ENCODE measurements around the gene PDXK. TPM values are rescaled to one million over a fixed set of nuclear protein-coding genes. Genes with fewer than 3 reads are reported as not detected.
A peak's percentile ranks its signal among the peaks of the same experiment; 100 is the strongest.

Gene PDXK
- total RNA-seq, 1 donor from 2014 or later = 63.8 TPM

GRCh38 chr21:43775190-43775589, 56.3 kb downstream of the PDXK start:
- peaks cover 4% of the 10 kb centered on the region for H3K9me3 Mint-ChIP-seq (ENCODE audit: unreplicated experiment)
- TF ChIP-seq CTCF (IDR thresholded peaks at IDR 0.05; ENCODE audit: partially characterized antibody, unreplicated experiment) = no peak
- H3K36me3 Mint-ChIP-seq (ENCODE audit: unreplicated experiment) = peaks cover 5% of the 10 kb centered on the region
- peak overlapping the region; percentile 80 for H3K27ac Mint-ChIP-seq (ENCODE audit: unreplicated experiment)
- H3K4me1 Mint-ChIP-seq (ENCODE audit: low read depth, unreplicated experiment) = peaks cover 19% of the 10 kb centered on the region
- DNase-seq = no peak
- peaks cover 10% of the 10 kb centered on the region for H3K27me3 Mint-ChIP-seq (ENCODE audit: unreplicated experiment)
- peak overlapping the region; percentile 92 for H3K4me3 Mint-ChIP-seq (ENCODE audit: unreplicated experiment)

DNA sequence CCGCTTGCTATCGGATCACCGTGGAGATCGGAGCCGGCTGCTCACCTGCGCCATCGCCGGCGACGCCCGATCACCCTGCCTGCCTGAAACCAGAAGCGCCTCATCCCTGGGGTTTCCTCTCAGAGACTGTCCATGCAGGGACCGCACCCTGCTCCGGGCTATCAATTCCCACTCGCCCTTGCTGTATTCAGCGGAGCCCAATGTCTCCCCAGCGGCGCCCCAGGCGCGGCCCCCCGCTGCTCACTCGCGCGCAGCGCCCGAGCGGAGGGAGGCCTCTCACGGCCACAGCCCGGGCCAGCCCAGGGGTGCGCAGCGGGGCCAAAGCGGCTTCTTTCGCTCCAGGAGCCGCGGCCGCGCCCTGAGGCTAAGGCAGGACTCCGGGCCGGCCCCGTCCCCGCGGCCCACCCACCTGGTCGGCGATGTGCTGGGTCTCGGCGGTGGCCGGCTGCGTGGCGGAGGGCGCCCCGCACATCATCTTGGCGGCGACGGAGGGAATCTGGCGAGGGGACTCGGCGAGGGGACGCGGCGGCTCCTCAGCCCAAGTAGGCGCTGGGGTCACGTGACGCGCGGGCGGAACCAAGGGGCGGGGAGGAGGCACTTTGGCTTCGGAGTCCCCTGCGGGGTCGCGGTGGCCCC, 57.0 kb downstream of the PDXK start, which contains the start of gene CSTB:
Gene CSTB (minus strand): TSS at position 514 of the 636 bp plus-strand sequence. CDS start 39 bp downstream, at position 475.
- peak; percentile 93 for DNase-seq
- Mint-ChIP-seq H3K4me3 (ENCODE audit: unreplicated experiment) (peak within 1 kb of the TSS; percentile 92), H3K27me3 (ENCODE audit: unreplicated experiment) (peaks cover 10% of the 10 kb centered on the region), H3K9me3 (ENCODE audit: unreplicated experiment) (peaks cover 4% of the 10 kb centered on the region), H3K27ac (ENCODE audit: unreplicated experiment) (peak within 1 kb of the TSS; percentile 80), H3K4me1 (ENCODE audit: low read depth, unreplicated experiment) (peaks cover 19% of the 10 kb centered on the region), H3K36me3 (ENCODE audit: unreplicated experiment) (peaks cover 5% of the 10 kb centered on the region)
- TF ChIP-seq CTCF (IDR thresholded peaks at IDR 0.05; ENCODE audit: partially characterized antibody, unreplicated experiment) = no peak

DNA sequence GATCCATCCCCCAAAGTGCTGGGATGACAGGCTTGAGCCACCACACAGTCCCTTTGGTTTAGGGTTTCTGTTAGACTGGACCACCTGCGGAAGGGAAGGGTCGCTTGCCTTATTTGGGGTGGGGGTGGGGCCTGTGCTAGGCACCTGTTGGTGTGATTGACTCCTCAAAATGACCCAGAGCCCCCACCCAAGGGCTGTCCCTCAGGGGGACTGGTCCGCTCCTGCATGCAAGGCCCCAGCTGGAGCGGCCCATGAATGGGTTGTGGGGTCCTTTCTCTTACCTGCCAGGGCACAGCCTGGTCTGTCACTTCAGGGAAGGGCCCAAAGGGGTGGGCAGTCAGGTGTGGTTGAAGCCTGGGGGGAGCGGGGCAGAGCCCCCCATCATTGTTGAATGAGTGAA, 59.0 kb downstream of the PDXK start:
- Mint-ChIP-seq H3K9me3 (ENCODE audit: unreplicated experiment) (peaks cover 2% of the 10 kb centered on the region), H3K27me3 (ENCODE audit: unreplicated experiment) (peaks cover 8% of the 10 kb centered on the region), H3K27ac (ENCODE audit: unreplicated experiment) (no peak overlapping the region), H3K4me3 (ENCODE audit: unreplicated experiment) (peak overlapping the region; percentile 55), H3K36me3 (ENCODE audit: unreplicated experiment) (no peaks in the 10 kb centered on the region), H3K4me1 (ENCODE audit: low read depth, unreplicated experiment) (peaks cover 11% of the 10 kb centered on the region)
- no peak for DNase-seq
- TF ChIP-seq CTCF (IDR thresholded peaks at IDR 0.05; ENCODE audit: partially characterized antibody, unreplicated experiment) = no peak

DNA sequence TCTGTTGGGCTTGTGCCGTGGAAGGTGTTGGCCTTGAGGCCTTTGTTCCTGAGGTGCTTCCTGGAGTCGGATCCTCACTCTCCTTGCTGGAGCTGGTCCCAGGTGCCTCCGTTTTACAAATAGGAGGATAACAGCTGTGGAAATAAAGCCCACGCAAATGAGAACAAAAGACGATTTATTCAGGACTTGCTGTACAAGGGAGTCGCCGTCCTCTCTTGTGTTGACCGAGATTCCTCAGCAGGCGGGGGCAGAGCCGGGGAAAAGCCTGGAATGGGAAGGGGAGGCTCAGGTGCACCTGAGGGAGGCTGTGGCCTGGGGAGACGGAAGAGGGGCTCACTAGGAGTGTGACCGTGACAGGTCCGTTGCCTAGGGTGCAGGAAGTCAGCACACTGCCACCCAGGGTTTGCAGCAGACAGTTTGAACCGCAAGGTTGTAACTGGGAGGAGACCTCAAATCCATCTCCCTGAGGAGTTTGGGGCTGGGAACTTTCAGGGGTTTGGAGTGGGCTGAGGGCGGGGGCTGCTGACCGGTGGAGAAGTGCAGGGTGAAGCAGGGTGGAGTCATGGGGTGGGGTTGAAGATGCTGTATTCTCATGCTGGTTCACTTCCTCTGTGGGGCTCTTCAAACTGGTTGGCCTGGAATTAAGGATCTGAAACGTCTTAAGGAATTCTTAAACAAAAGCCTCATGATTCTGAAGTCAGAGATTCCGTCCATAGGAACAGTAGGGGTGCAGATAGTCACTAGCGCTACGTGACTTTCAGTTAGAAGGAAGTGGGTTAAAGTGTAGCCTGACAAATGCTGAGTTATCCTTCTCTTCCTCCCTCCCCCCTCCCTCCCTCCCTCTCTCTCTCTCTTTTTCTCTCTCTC, 59.8 kb downstream of the PDXK start:
- H3K27ac Mint-ChIP-seq (ENCODE audit: unreplicated experiment) = peak overlapping the region; percentile 79
- DNase-seq = no peak

More for the DNA sequence above, 59.8 kb downstream of the PDXK start:
- TF ChIP-seq CTCF (IDR thresholded peaks at IDR 0.05; ENCODE audit: partially characterized antibody, unreplicated experiment) = no peak
- Mint-ChIP-seq H3K9me3 (ENCODE audit: unreplicated experiment) (no peaks in the 10 kb centered on the region), H3K27me3 (ENCODE audit: unreplicated experiment) (peaks cover 9% of the 10 kb centered on the region), H3K4me1 (ENCODE audit: low read depth, unreplicated experiment) (peaks cover 11% of the 10 kb centered on the region), H3K36me3 (ENCODE audit: unreplicated experiment) (no peaks in the 10 kb centered on the region), H3K4me3 (ENCODE audit: unreplicated experiment) (peak overlapping the region; percentile 11)
